AML-193 (cell line): ENCODE measurements around the gene GABRP.

Experiments used
- DNase-seq, 2 experiments: peaks; one replicate each; lab custom pipeline; 2025; lab: John Stamatoyannopoulos, UW

GABRP gene

GRCh38 chr5:170861917-170862766 lies 78.6 kb downstream of the GABRP start, which contains the start of gene RANBP17:
TSS of gene RANBP17 (plus strand) at chr5:170862018.
- DNase-seq: no peak

- no peak for DNase-seq
Measured at GRCh38 chr5:170863646-170864045, 80.1 kb downstream of the GABRP start.
